Measurements from ENCODE around the gene DNAJB12. TPM values are rescaled to one million over a fixed set of nuclear protein-coding genes. Genes with fewer than 3 reads are reported as not detected.

DNAJB12 gene
- total and polyA plus RNA-seq, 10 of the 15 experiments (the other 5 are each of a cell fraction or from before 2014, with no cell fraction given) = 4.6 to 31.6 (median 18.8) TPM

DNA sequence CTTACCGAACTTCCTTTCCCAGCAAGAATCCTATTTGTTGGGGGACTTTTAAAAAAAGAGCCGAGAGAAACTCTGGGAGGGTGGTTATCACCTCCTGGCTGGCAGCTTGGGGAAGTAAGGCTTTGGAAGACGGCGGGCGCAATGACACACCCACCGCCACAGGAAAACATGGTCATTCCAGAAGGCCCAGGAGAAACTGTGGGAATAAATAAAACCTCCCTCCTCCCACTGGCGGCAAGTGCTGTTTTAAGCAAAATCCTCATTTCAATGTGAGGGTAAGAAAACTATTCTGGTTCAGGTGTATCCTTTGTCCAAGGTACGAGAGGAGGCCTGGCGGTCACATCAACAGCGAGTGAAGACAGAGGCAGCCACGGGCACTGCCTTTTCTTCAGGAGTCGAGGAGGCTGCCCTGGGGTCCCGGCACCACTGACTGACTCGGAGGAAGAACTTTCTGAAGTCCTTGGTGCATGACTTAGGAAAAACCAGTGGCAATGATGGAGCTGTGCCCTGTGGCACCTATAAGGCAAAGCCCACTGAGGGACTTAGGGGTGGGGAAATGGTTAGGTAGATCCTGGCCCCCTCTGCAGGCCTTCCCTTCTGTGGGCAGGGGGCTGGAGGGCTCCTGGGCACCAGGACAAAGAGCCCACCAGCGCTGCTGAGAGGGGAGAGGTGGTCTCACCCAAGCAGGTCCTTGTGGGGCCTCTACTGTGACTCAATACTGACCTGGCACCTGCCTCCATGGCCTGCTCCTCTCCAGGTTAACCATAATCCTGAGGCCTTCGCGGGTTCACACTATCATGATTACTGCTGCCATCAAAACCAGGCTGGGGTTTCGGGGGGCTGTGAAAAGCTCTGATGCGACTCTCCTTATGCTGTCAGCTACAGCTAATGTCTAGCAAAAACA lies 21.4 kb downstream of the DNAJB12 start:
- WGBS (ENCODE audit: insufficient coverage, insufficient replicate concordance, low lambda C conversion rate, missing lambda C conversion rate) = 94% methylated on average over 19 of the region's 19 CpGs
- TF ChIP-seq, protein P1, sequence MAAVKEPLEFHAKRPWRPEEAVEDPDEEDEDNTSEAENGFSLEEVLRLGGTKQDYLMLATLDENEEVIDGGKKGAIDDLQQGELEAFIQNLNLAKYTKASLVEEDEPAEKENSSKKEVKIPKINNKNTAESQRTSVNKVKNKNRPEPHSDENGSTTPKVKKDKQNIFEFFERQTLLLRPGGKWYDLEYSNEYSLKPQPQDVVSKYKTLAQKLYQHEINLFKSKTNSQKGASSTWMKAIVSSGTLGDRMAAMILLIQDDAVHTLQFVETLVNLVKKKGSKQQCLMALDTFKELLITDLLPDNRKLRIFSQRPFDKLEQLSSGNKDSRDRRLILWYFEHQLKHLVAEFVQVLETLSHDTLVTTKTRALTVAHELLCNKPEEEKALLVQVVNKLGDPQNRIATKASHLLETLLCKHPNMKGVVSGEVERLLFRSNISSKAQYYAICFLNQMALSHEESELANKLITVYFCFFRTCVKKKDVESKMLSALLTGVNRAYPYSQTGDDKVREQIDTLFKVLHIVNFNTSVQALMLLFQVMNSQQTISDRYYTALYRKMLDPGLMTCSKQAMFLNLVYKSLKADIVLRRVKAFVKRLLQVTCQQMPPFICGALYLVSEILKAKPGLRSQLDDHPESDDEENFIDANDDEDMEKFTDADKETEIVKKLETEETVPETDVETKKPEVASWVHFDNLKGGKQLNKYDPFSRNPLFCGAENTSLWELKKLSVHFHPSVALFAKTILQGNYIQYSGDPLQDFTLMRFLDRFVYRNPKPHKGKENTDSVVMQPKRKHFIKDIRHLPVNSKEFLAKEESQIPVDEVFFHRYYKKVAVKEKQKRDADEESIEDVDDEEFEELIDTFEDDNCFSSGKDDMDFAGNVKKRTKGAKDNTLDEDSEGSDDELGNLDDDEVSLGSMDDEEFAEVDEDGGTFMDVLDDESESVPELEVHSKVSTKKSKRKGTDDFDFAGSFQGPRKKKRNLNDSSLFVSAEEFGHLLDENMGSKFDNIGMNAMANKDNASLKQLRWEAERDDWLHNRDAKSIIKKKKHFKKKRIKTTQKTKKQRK (IDR thresholded peaks at IDR 0.05; ENCODE audit: low read depth, low read length) = no peak
- TF ChIP-seq POLR2A (IDR thresholded peaks at IDR 0.05; ENCODE audit: low read depth, low read length) (0 out of 2 replicates have a peak, but pooled peaks have one; percentile 9), IKZF1 (conservative IDR thresholded peaks at IDR 0.05) (peak; percentile 9; the same call in 1 of the 2 replicates), DPF2 (IDR thresholded peaks at IDR 0.05) (0 out of 2 replicates have a peak, but pooled peaks have one; percentile 25), MTA2 (IDR thresholded peaks at IDR 0.05; ENCODE audit: low read depth) (peak; percentile 21; the same call in 1 of the 2 replicates), SIX5 (IDR thresholded peaks at IDR 0.05; ENCODE audit: low read depth, low read length, severe bottlenecking) (no peak), BHLHE40 (IDR thresholded peaks at IDR 0.05; ENCODE audit: borderline replicate concordance in 1 of 2, low read depth in 2 of 2, low read length in 1 of 2) (peak in 1 of 2 experiments; percentile 28; a peak in 1 of 4 replicates), MYB (IDR thresholded peaks at IDR 0.05; ENCODE audit: borderline replicate concordance, low read depth, low read length) (no peak), NR2F1 (conservative IDR thresholded peaks at IDR 0.05) (0 out of 2 replicates have a peak, but pooled peaks have one; percentile 30)
- Histone ChIP-seq H3K27ac (ENCODE audit: control insufficient read depth, insufficient read depth) (peak overlapping the region; percentile 95), H3K4me3 (no peak overlapping the region), H3K9ac (ENCODE audit: control insufficient read depth, insufficient read depth, low read length) (no peak overlapping the region), H3K27me3 (replicated peaks in 1 of 2; ENCODE audit: control insufficient read depth in 2 of 2, insufficient read depth in 2 of 2, low read length in 1 of 2) (no peaks in the 10 kb centered on the region), H3K4me2 (ENCODE audit: control insufficient read depth, insufficient read depth) (no peak overlapping the region), H3K36me3 (ENCODE audit: control insufficient read depth in 2 of 2, insufficient read depth in 2 of 2, low read length in 1 of 2) (peaks cover 15 to 21% of the 10 kb centered on the region in 2 experiments; a peak in 3 of 4 replicates), H3K4me1 (ENCODE audit: control insufficient read depth, insufficient read depth, low read length) (peaks cover 78% of the 10 kb centered on the region), H4K20me1 (ENCODE audit: control insufficient read depth, insufficient read depth) (no peaks in the 10 kb centered on the region), H3K9me3 (replicated peaks; ENCODE audit: control insufficient read depth, insufficient read depth, low read length) (no peaks in the 10 kb centered on the region), H3K79me2 (ENCODE audit: control insufficient read depth, insufficient read depth, low read length) (no peaks in the 10 kb centered on the region; the same call in 1 of the 2 replicates), H2AFZ (ENCODE audit: control insufficient read depth, low read depth, low read length) (no peak overlapping the region)
- ChIA-PET SMC1A (ENCODE audit: uncharacterized antibody, unreplicated experiment) (interaction anchor here (0.9 to 9.7 kb wide), 18 partner anchors 13 to 348 kb away, joined by 3 to 168 read pairs (median 13); partner anchors contain the start of genes ANAPC16, ASCC1 and DDIT4), CTCF (interaction anchor here (0.6 to 16.6 kb wide), 18 partner anchors 12 to 437 kb away, joined by 3 to 275 read pairs (median 12); partner anchors contain the start of gene DDIT4), POLR2A (interaction anchor here (0.6 to 8.0 kb wide), 14 partner anchors 12 to 367 kb away, joined by 3 to 120 read pairs (median 7); partner anchors contain the start of genes ANAPC16, ASCC1 and DDIT4), RAD21 (ENCODE audit: unreplicated experiment) (interaction anchor here (0.7 to 11.6 kb wide), 15 partner anchors 13 to 285 kb away, joined by 3 to 170 read pairs (median 18); partner anchors contain the start of genes ANAPC16, ASCC1 and DDIT4)
- ATAC-seq (no peak), FAIRE-seq (no peak), DNase-seq (ENCODE audit: low read depth, low spot score) (no peak)
- intact Hi-C loops (cut with micrococcal nuclease; ENCODE audit: unreplicated experiment) (loop anchor here (2.0 kb wide), 1 partner anchor 115 kb away; no protein-coding TSS in a partner anchor), in situ Hi-C loops (cut with MboI) (loop anchor here (10.0 kb wide), 1 partner anchor 439 kb away; no protein-coding TSS in a partner anchor)
- BruUV-seq (replicated peaks) = no TSS peak

All from GM12878 (cell line).